ENCODE data around the gene TMEM45A.

TMEM45A gene

GRCh38 chr3:100605358-100605757, 112.9 kb downstream of the TMEM45A start:
- no peak overlapping the region for H3K27ac ChIP-seq
- no peak for TF ChIP-seq ZFX (IDR thresholded peaks at IDR 0.05; ENCODE audit: borderline replicate concordance)
- TF ChIP-seq, protein P1, sequence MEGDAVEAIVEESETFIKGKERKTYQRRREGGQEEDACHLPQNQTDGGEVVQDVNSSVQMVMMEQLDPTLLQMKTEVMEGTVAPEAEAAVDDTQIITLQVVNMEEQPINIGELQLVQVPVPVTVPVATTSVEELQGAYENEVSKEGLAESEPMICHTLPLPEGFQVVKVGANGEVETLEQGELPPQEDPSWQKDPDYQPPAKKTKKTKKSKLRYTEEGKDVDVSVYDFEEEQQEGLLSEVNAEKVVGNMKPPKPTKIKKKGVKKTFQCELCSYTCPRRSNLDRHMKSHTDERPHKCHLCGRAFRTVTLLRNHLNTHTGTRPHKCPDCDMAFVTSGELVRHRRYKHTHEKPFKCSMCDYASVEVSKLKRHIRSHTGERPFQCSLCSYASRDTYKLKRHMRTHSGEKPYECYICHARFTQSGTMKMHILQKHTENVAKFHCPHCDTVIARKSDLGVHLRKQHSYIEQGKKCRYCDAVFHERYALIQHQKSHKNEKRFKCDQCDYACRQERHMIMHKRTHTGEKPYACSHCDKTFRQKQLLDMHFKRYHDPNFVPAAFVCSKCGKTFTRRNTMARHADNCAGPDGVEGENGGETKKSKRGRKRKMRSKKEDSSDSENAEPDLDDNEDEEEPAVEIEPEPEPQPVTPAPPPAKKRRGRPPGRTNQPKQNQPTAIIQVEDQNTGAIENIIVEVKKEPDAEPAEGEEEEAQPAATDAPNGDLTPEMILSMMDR (IDR thresholded peaks at IDR 0.05): no peak

DNA sequence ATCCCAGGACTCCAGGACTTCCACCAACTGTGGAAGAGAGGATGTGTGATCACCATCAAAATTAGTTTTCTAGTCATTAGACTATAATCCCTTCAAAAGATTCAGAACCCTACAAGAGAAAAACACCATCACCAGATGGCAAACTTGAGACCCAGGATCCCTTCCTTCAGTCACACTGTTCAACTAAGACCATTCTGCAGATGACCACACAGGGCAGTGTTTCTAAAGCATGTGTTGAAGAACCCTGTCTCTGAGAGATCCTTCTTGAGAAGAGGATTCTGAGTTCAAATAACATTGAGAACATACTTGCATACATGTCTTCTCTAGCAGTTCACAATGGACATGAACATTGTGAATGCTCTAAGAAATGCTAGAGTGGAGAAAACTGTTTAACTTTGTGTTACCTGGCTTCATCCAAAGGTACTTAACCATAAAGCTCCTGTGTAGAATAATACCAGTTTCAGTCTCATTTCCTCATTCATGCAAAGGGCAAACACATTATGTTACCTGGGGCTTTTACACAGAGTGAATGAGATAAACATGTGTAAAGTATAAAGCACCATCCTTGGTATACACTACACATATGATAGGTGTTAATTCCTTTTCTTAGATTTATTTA, 114.6 kb downstream of the TMEM45A start:
- H3K27ac ChIP-seq: no peak overlapping the region
- TF ChIP-seq, protein P1 (IDR thresholded peaks at IDR 0.05): no peak
- TF ChIP-seq ZFX (IDR thresholded peaks at IDR 0.05; ENCODE audit: borderline replicate concordance): no peak

GRCh38 chr3:100609305-100609704, 116.9 kb downstream of the TMEM45A start, which contains the start of gene ADGRG7:
Gene ADGRG7 (plus strand): TSS chr3:100609601. CDS start chr3:100609857, 256 bp downstream.
- TF ChIP-seq, protein P1 (IDR thresholded peaks at IDR 0.05): no peak
- no peak for TF ChIP-seq ZFX (IDR thresholded peaks at IDR 0.05; ENCODE audit: borderline replicate concordance)
- H3K27ac ChIP-seq: no peak within 1 kb of the TSS

DNA sequence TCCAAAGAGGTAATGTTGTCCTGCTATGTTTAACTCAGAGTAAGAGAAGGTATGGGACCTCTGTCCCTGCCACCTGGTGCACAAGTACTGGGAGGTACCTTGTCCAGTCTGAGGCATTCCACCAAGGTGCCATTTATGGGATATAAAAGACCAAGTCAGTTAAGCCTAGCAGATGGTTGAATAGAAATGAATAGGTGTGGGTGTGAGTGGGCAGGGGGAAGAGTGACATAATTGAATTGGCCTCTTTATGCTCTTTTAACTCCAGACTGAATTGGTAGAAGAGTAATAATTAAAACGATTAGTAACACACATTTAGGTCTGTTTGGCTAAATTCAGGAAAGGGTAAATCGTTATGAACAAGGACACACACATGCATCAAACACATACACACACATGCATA, 117.5 kb downstream of the TMEM45A start:
- no peak for TF ChIP-seq ZFX (IDR thresholded peaks at IDR 0.05; ENCODE audit: borderline replicate concordance)
- TF ChIP-seq, protein P1 (IDR thresholded peaks at IDR 0.05): no peak
- no peak overlapping the region for H3K27ac ChIP-seq

- H3K27ac ChIP-seq: no peak overlapping the region
- TF ChIP-seq, protein P1 (IDR thresholded peaks at IDR 0.05): no peak
- no peak for TF ChIP-seq ZFX (IDR thresholded peaks at IDR 0.05; ENCODE audit: borderline replicate concordance)
These were observed 118.8 kb downstream of the TMEM45A start for GRCh38 chr3:100611221-100611620.

DNA sequence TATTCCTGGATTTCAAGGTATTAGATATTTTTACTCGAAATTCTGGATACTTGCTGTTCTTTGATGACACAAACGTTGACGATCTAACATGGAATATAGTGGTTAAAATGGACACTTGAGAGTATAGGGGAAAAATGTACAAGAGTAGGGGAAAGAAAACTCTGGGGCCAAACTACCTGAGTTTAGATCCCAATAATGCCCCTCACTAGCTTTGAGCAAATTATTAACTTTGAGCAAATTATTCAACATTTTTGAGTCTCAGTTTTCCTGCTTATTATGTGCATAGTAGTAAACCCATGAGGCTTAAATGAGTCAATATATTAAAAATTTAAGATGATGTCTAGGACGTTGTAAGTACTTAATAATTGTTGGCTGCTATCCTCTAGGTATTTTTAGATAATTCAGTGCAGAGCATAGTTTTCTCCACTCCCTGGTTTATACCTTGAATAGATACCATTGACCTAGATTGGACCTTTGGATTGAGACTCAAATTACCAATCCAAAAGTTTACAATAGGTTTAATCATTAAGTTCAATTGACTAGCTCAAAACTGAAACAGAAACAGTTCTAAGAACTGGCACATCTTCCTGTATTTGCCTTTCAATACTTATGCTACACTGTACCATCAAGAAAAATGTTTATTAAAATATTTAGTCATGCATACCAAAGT, 121.4 kb downstream of the TMEM45A start:
- peak overlapping the region; percentile 48 for H3K27ac ChIP-seq
- no peak for TF ChIP-seq ZFX (IDR thresholded peaks at IDR 0.05; ENCODE audit: borderline replicate concordance)
- TF ChIP-seq, protein P1 (IDR thresholded peaks at IDR 0.05): no peak

DNA sequence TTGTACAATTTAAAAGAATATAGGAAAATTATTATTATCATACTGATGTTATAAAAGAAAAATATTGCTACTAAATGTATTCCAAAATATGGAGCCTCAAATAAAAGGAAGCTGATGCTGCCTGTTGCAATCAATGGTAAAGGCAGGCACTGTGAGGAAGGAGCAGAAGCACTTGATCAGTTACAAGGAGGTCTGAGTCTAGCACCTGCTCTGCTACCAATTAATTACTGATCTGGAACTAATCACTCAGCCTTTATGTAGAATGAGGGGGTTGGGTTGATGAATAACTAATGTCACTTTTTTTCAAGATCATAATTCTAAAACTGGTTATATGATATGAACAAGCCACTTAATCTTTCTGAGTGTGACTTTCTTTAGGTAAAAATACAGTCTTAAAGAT, 122.5 kb downstream of the TMEM45A start:
- peak overlapping the region; percentile 48 for H3K27ac ChIP-seq
- TF ChIP-seq, protein P1 (IDR thresholded peaks at IDR 0.05): no peak
- TF ChIP-seq ZFX (IDR thresholded peaks at IDR 0.05; ENCODE audit: borderline replicate concordance): no peak
